ENCODE data around the gene YIPF5. TPM values are rescaled to one million over a fixed set of nuclear protein-coding genes. Genes with fewer than 3 reads are reported as not detected.

Gene YIPF5
- total RNA-seq, 6 experiments from 2014 or later, result 147 to 170 (median 166) TPM

DNA sequence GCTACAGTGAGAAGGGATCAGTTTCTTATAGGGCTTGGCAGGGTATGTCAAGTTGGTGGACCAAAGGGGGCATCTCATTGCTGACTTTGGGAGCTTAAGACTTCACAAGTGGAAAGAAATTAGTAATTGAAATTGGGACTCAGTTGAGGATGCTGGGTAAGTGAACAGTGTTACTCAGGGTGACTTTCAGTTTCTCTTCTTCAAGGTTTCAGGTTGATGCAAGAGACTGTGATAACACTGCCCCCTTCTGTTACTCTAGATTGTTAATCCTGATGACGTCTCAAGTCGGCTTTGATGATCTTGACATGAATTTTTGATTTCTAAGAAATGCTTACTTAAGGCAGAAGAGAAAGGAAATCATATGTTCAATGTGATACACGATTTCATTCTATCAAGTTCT, 21.5 kb upstream of the YIPF5 start:
- DNase-seq, result peak; percentile 68
- no peaks in the 10 kb centered on the region for H3K27me3 Mint-ChIP-seq (ENCODE audit: insufficient read depth)
- TF ChIP-seq, protein P1, sequence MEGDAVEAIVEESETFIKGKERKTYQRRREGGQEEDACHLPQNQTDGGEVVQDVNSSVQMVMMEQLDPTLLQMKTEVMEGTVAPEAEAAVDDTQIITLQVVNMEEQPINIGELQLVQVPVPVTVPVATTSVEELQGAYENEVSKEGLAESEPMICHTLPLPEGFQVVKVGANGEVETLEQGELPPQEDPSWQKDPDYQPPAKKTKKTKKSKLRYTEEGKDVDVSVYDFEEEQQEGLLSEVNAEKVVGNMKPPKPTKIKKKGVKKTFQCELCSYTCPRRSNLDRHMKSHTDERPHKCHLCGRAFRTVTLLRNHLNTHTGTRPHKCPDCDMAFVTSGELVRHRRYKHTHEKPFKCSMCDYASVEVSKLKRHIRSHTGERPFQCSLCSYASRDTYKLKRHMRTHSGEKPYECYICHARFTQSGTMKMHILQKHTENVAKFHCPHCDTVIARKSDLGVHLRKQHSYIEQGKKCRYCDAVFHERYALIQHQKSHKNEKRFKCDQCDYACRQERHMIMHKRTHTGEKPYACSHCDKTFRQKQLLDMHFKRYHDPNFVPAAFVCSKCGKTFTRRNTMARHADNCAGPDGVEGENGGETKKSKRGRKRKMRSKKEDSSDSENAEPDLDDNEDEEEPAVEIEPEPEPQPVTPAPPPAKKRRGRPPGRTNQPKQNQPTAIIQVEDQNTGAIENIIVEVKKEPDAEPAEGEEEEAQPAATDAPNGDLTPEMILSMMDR (IDR thresholded peaks at IDR 0.05), result peak; percentile 76
- H3K27ac Mint-ChIP-seq, result no peak overlapping the region
- H3K36me3 Mint-ChIP-seq (ENCODE audit: low read depth), result no peaks in the 10 kb centered on the region
- no peak overlapping the region for H3K4me3 Mint-ChIP-seq
- H3K4me1 Mint-ChIP-seq (ENCODE audit: low read depth), result peaks cover 11% of the 10 kb centered on the region
- H3K9me3 Mint-ChIP-seq, result no peaks in the 10 kb centered on the region

DNA sequence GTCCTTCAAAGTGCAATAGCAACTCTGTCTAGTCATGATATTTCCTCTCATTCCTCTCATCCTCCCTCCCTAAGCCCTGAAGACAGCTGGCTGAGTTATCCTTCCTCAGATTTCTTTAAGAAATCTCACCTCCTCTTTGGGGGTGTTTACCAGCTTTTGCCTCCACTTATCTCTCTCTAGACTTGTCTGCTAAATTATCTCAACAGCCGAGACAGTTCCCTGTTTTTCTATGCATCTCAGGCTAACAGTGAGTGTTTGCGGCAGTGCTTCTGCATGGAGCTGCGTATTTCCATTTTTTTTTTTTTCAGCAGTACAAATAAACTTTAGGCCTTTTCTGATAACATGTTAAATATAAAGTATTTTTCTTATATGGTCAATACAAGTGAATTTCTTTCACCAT, 21.1 kb upstream of the YIPF5 start:
- H3K4me3 Mint-ChIP-seq, result no peak overlapping the region
- peaks cover 11% of the 10 kb centered on the region for H3K4me1 Mint-ChIP-seq (ENCODE audit: low read depth)
- no peaks in the 10 kb centered on the region for H3K9me3 Mint-ChIP-seq
- no peak for DNase-seq
- no peaks in the 10 kb centered on the region for H3K27me3 Mint-ChIP-seq (ENCODE audit: insufficient read depth)
- H3K27ac Mint-ChIP-seq, result no peak overlapping the region
- TF ChIP-seq, protein P1 (IDR thresholded peaks at IDR 0.05), result no peak
- no peaks in the 10 kb centered on the region for H3K36me3 Mint-ChIP-seq (ENCODE audit: low read depth)

DNA sequence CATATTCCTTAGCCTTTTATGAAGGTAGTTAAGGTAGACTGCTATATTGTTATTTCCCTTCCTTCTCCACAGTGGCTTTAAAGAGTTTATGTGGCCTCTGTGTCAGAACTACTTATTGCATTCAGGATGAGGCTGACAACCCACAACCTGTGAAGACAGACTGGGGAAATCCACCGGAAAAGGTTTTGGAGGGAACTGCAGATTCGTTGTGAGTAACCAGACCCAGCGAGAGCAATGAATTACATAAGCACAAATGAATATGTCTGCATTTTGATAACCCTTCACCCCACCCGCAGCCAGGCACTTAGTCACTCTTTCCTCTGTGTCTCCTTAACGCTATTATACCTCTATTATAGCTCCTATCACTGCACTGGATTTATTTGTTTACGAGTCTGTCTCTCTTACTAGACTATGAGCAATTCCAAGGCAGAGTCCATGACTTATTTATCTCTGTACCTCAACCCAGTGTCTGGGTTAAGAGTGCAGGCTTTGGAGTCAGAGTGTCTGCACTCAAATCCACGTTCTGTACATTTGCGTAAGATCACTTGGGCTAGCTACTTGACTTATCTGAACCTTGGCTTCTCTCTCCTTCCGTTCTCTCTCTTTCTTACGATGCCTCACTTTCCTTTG, 19.5 kb upstream of the YIPF5 start:
- no peaks in the 10 kb centered on the region; the same call in 1 of the 2 replicates for H3K4me1 Mint-ChIP-seq (ENCODE audit: low read depth)
- peak overlapping the region; percentile 53 for H3K4me3 Mint-ChIP-seq
- no peaks in the 10 kb centered on the region for H3K9me3 Mint-ChIP-seq
- TF ChIP-seq, protein P1 (IDR thresholded peaks at IDR 0.05), result no peak
- DNase-seq, result peak; percentile 81
- H3K27ac Mint-ChIP-seq, result peak overlapping the region; percentile 54
- H3K36me3 Mint-ChIP-seq (ENCODE audit: low read depth), result no peaks in the 10 kb centered on the region
- no peaks in the 10 kb centered on the region for H3K27me3 Mint-ChIP-seq (ENCODE audit: insufficient read depth)

GRCh38 chr5:144187699-144188294, 17.3 kb upstream of the YIPF5 start:
- Mint-ChIP-seq H3K4me1 (ENCODE audit: low read depth) (peaks cover 9% of the 10 kb centered on the region), H3K9me3 (no peaks in the 10 kb centered on the region), H3K27ac (peak overlapping the region; percentile 71), H3K36me3 (ENCODE audit: low read depth) (no peaks in the 10 kb centered on the region), H3K27me3 (ENCODE audit: insufficient read depth) (no peaks in the 10 kb centered on the region), H3K4me3 (peak overlapping the region; percentile 23; the same call in 1 of the 2 replicates)
- DNase-seq, result peak; percentile 96
- TF ChIP-seq, protein P1 (IDR thresholded peaks at IDR 0.05), result no peak

DNA sequence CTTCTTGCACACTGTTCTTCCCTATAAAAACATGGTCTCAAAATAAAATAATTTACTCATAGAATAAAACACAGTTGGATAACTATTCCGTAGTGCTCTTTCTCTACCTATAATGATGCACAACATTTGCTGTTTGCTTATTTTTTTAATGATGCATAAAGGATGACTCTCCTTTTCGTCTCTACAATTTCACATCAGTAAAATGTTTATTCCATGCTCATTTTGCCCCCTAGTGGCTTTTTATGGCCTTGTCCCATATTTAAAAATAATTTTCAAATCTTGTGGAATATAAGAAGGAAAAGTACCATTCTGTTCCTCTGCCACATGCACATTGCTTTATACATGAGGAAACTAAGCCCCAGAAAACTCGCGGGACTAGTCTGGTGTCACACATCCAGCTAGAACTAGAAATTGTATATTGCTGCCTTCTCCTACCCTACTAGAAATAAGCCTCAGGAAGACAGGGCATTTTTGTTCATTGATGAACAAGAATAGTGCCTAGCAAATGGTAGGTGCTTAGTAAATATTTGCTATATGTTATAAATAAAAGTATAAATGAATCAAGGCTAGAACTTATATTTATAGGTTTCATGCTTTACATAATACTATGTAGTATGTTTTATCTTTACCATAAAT, 12.9 kb upstream of the YIPF5 start:
- Mint-ChIP-seq H3K4me1 (ENCODE audit: low read depth) (peaks cover 30% of the 10 kb centered on the region), H3K4me3 (no peak overlapping the region), H3K27ac (no peak overlapping the region; the same call in 1 of the 2 replicates), H3K9me3 (no peaks in the 10 kb centered on the region), H3K27me3 (ENCODE audit: insufficient read depth) (no peaks in the 10 kb centered on the region), H3K36me3 (ENCODE audit: low read depth) (no peaks in the 10 kb centered on the region)
- peak; percentile 69 for DNase-seq
- TF ChIP-seq, protein P1 (IDR thresholded peaks at IDR 0.05), result peak; percentile 89
